Testis (tissue), 3 donors: Measurements from ENCODE around the gene KCNH2. TPM values are rescaled to one million over a fixed set of nuclear protein-coding genes. Genes with fewer than 3 reads are reported as not detected.

Experiments
- DNase-seq: peaks from one replicate; pipeline ENCODE4 v3.0.0-alpha.2; 2019
- H3K27ac ChIP-seq, 2 donors: fragments of 200-600 bp; sonication (generic); one replicate each; pipeline ENCODE4 v1.5.1; 2019
- H3K27me3 ChIP-seq: fragments of 200-600 bp; sonication (generic); one replicate; pipeline ENCODE4 v1.5.1; 2019
- H3K36me3 ChIP-seq: fragments of 200-600 bp; sonication (generic); one replicate; pipeline ENCODE4 v1.5.1; 2017; ENCODE audit warnings: low read depth; ENCODE audit errors: missing control alignments
- H3K4me1 ChIP-seq: fragments of 200-600 bp; sonication (generic); one replicate; pipeline ENCODE4 v1.5.1; 2019
- H3K4me3 ChIP-seq, 2 donors: fragments of 200-600 bp; sonication (generic); one replicate each; pipeline ENCODE4 v1.5.1; 2017 to 2019
- H3K9me3 ChIP-seq: fragments of 200-600 bp; sonication (generic); one replicate; pipeline ENCODE4 v1.5.1; 2017
- POLR2A ChIP-seq: fragments of 450-650 bp; IDR thresholded peaks from one replicate; pipeline ENCODE4 v1.6.1; 2017; ENCODE audit warnings: antibody characterized with exemption, mild to moderate bottlenecking, moderate library complexity
- WGBS, 2 donors: methylation state at CpG; one replicate each; pipeline ENCODE4 v1.1.5; 2018; 5-methylcytosine and 5-hydroxymethylcytosine counted together
- intact Hi-C: fragments of 100-400 bp; cut with DNase I; formaldehyde crosslinking; loops from one replicate; pipeline ENCODE4 v1.15.1; 2023; ENCODE audit warnings: low total_unique reads
- polyA plus RNA-seq: library from polyadenylated mRNA; stranded (reverse); fragments of 350-450 nt; fragmentation: Illumina TruSeq; extraction: RNeasy Lipid Tissue Mini Kit (QIAGEN cat#74804); gene quantifications from one replicate; pipeline ENCODE4 v1.2.3, GENCODE V29; 2014; ENCODE audit warnings: low read depth, low replicate concordance; ENCODE audit not compliant: insufficient read depth
- total RNA-seq, 2 donors: library from RNA; depleted of rRNA; stranded (reverse); fragments of >200 nt; gene quantifications; one replicate each; pipeline ENCODE4 v1.2.3, GENCODE V29; 2016
- TF ChIP-seq, protein P1 (sequence below), 3 experiments: fragments of 450-650 bp in 2 of 3; fragments of 200-600 bp in 1 of 3; sonication (generic) in 1 of 3; IDR thresholded peaks; one replicate each; pipeline ENCODE4 v1.5.1; 2016 to 2019; ENCODE audit warnings: antibody characterized with exemption in 3 of 3, mild to moderate bottlenecking in 2 of 3, moderate library complexity in 1 of 3

KCNH2 gene
- total and polyA plus RNA-seq, 3 donors from 2014 or later, result 82.5 to 247 (median 230) TPM

DNA sequence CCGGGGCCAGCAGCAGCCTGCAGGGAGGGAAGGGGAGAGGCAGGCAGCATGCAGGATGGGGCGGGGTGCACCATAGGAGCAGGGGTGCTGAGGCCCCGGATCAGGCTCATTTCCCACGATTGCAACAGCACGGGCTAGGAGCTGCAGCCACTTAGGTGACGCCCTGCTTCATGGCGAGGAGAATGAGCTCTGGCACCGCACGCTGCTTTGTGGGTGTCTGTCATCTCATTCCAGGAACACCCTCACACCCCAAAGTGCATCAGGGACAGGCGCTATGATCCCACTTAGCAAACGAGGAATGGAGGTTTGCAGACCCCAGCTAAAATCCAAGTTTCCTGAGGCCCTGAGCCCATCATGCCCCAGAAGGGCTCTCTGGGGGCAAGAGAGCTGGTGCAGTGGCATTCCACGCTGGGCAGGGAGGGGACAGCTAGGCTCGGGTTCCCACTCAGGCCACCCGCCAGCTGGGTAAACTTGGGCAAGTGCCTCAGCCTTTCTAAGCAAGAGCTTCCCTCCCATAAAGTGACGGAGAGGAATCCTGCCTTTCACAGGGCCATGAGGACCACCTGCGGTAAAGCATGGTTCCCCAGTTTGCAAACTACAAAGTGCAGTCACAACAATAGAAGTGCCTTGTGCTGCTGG is 9.3 kb downstream of the KCNH2 start:
- intact Hi-C loops, result no loop called here

DNA sequence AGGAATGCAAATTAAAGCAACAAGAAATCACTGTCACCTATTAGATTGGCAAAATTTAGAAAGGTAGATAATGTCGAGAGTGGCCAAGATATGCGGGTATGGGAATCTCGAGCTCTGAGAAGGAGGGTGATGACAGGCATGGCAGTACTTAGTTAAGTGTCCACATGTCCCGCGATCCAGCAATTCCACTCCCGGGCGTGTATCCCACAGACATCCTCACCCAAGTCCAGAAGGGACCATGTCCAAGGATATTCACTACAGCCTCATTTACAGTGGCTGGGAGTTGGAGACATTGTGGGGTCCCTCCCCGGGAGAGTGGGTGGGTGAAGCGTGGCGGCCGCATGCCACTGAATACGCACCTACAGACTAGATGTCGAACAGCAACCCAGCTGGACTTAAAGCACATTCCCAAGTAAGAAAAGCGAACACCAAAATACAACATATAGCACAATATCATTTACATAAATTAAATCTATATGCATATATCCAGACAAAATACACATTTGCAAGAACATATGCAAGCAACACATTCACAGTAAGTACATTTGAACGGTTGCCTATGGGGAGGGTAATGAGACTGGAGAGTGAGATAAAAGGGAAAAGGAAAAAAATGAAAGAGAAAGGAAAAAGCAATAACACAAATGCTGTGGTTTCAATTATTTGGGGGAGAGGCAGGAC is 9.9 kb downstream of the KCNH2 start:
- intact Hi-C loops, result no loop called here
- Histone ChIP-seq H3K9me3 (no peaks in the 10 kb centered on the region), H3K4me3 (no peak overlapping the region), H3K27me3 (no peaks in the 10 kb centered on the region), H3K36me3 (no peaks in the 10 kb centered on the region), H3K27ac (no peak overlapping the region), H3K4me1 (peaks cover 82% of the 10 kb centered on the region)
- no peak for DNase-seq
- TF ChIP-seq, protein P1, sequence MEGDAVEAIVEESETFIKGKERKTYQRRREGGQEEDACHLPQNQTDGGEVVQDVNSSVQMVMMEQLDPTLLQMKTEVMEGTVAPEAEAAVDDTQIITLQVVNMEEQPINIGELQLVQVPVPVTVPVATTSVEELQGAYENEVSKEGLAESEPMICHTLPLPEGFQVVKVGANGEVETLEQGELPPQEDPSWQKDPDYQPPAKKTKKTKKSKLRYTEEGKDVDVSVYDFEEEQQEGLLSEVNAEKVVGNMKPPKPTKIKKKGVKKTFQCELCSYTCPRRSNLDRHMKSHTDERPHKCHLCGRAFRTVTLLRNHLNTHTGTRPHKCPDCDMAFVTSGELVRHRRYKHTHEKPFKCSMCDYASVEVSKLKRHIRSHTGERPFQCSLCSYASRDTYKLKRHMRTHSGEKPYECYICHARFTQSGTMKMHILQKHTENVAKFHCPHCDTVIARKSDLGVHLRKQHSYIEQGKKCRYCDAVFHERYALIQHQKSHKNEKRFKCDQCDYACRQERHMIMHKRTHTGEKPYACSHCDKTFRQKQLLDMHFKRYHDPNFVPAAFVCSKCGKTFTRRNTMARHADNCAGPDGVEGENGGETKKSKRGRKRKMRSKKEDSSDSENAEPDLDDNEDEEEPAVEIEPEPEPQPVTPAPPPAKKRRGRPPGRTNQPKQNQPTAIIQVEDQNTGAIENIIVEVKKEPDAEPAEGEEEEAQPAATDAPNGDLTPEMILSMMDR (IDR thresholded peaks at IDR 0.05), result no peak
- TF ChIP-seq POLR2A, result no peak
- 81 to 84% methylated on average over 15 of the region's 15 CpGs for WGBS, 2 donors

More for the DNA sequence above, 9.3 kb downstream of the KCNH2 start:
- Histone ChIP-seq H3K36me3 (no peaks in the 10 kb centered on the region), H3K4me1 (peaks cover 80% of the 10 kb centered on the region), H3K4me3 (no peak overlapping the region), H3K27ac (peak overlapping the region in 1 of 2 donors; percentile 24), H3K9me3 (no peaks in the 10 kb centered on the region), H3K27me3 (no peaks in the 10 kb centered on the region)
- WGBS, 2 donors, result 48 to 53% methylated on average over 8 to 16 of the region's 16 CpGs
- TF ChIP-seq POLR2A, result no peak
- TF ChIP-seq, protein P1 (IDR thresholded peaks at IDR 0.05), result no peak
- DNase-seq, result no peak

DNA sequence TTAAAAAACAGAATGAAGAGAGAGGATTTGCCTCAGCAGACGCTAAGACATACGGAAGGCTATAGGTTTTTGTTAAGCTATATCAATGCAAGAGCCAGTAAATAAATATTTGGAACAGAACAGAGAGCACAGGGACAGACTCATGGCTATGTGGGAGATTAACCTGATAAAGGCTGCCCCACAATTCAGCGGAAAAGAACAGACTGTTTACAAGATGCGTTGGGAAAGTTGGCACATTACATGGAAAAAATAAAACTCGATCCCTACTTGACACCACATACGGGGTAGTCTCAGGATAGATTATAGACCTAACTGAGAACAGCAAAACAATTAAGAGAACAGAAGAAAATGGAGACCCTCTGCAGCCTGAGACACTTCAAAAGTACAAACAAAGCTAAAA is 10.8 kb downstream of the KCNH2 start:
- Histone ChIP-seq H3K4me1 (peaks cover 88% of the 10 kb centered on the region), H3K4me3 (no peak overlapping the region), H3K36me3 (no peaks in the 10 kb centered on the region), H3K27me3 (no peaks in the 10 kb centered on the region), H3K9me3 (no peaks in the 10 kb centered on the region), H3K27ac (peak overlapping the region in 1 of 2 donors; percentile 54)
- DNase-seq, result no peak
- no peak for TF ChIP-seq POLR2A
- TF ChIP-seq, protein P1 (IDR thresholded peaks at IDR 0.05), result no peak
- 43 to 47% methylated on average over 6 of the region's 6 CpGs for WGBS, 2 donors
- intact Hi-C loops, result no loop called here

DNA sequence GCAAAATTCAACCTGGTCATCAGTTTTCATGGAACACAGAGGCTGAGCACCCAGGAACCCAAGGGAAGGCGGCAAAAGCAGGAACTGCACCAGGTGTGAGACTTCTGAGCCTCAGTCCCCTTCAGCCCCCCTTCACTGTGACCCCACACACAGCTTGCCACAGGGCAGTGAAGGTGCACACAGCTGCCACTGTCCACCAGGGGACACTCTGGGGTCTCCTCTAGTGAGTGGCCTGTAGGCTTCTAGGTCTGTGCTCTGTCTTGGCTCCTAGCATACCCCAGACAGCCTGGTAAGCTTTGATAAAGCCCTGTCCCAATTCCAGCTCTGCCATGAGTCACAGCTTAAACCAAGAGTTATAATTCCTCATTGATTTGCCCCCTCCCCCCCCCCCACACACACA is 12.1 kb downstream of the KCNH2 start:
- Histone ChIP-seq H3K27me3 (no peaks in the 10 kb centered on the region), H3K4me1 (peaks cover 84% of the 10 kb centered on the region), H3K27ac (peak overlapping the region in 1 of 2 donors; percentile 14), H3K4me3 (no peak overlapping the region), H3K36me3 (no peaks in the 10 kb centered on the region), H3K9me3 (no peaks in the 10 kb centered on the region)
- DNase-seq, result no peak
- WGBS, 2 donors, result 94 to 100% methylated on average over 1 of the region's 1 CpG
- TF ChIP-seq, protein P1 (IDR thresholded peaks at IDR 0.05), result no peak
- TF ChIP-seq POLR2A, result no peak
- intact Hi-C loops, result no loop called here
